Epidermal melanocyte (primary cell): ENCODE data around the gene CACNG1.
"Not testable (repeated sequence)": the region's sequence is repeated elsewhere in the genome, so short reads cannot be mapped to it uniquely, and the experiment has no call there.

Experiments
- DNase-seq: peaks from one replicate; pipeline ENCODE4 v3.0.0; 2011; ENCODE audit warnings: low spot score; ENCODE audit not compliant: insufficient read length

The CACNG1 gene

GRCh38 chr17:67025216-67025792 lies 19.1 kb upstream of the CACNG1 start:
- no peak for DNase-seq

GRCh38 chr17:67026341-67026740 lies 18.0 kb upstream of the CACNG1 start:
- DNase-seq, result no peak

GRCh38 chr17:67027031-67027628 lies 17.2 kb upstream of the CACNG1 start:
- DNase-seq, result no peak

- no peak for DNase-seq
Measured at GRCh38 chr17:67030641-67031040, 13.7 kb upstream of the CACNG1 start.

- DNase-seq, result no peak
Measured at GRCh38 chr17:67032382-67032781, 12.0 kb upstream of the CACNG1 start.

- DNase-seq, result no peak
Measured at GRCh38 chr17:67032985-67033384, 11.4 kb upstream of the CACNG1 start.

GRCh38 chr17:67033613-67034012 lies 10.7 kb upstream of the CACNG1 start:
- DNase-seq, result no peak

GRCh38 chr17:67035131-67036083 lies 8.9 kb upstream of the CACNG1 start:
- DNase-seq, result no peak

GRCh38 chr17:67038861-67039365 lies 5.4 kb upstream of the CACNG1 start:
- DNase-seq, result no peak

GRCh38 chr17:67040652-67041051 lies 3.7 kb upstream of the CACNG1 start:
- no peak for DNase-seq

GRCh38 chr17:67041119-67041518 lies 3.2 kb upstream of the CACNG1 start:
- DNase-seq, result not testable (repeated sequence)

GRCh38 chr17:67041531-67041930 lies 2.8 kb upstream of the CACNG1 start:
- DNase-seq, result no peak

GRCh38 chr17:67041941-67042899 lies 2.1 kb upstream of the CACNG1 start:
- DNase-seq, result no peak

GRCh38 chr17:67043283-67043682 lies 1.1 kb upstream of the CACNG1 start:
- DNase-seq, result no peak

GRCh38 chr17:67044940-67045339 lies 586 bp downstream of the CACNG1 start:
- no peak for DNase-seq

- DNase-seq, result no peak
Measured at GRCh38 chr17:67046398-67046797, 2.0 kb downstream of the CACNG1 start.

GRCh38 chr17:67047382-67047781 lies 3.0 kb downstream of the CACNG1 start:
- DNase-seq, result no peak

GRCh38 chr17:67049025-67049739 lies 4.8 kb downstream of the CACNG1 start:
- no peak for DNase-seq

- DNase-seq, result no peak
Measured at GRCh38 chr17:67050066-67050465, 5.7 kb downstream of the CACNG1 start.

GRCh38 chr17:67050471-67051154 lies 6.3 kb downstream of the CACNG1 start:
- no peak for DNase-seq
